Parathyroid adenoma (tissue), 2 donors: ENCODE results near the gene HADHA.

ENCODE experiments used
- H2AFZ ChIP-seq: fragments of 300-600 bp; sonication (generic); one replicate; pipeline ENCODE4 v1.7.0; 2017; ENCODE audit warnings: antibody characterized with exemption, mild to moderate bottlenecking
- H3K27ac ChIP-seq: fragments of 300-600 bp; sonication (generic); one replicate; pipeline ENCODE4 v1.7.0; 2017
- H3K27me3 ChIP-seq: fragments of 300-600 bp; sonication (generic); one replicate; pipeline ENCODE4 v1.7.0; 2017; ENCODE audit warnings: low read length; ENCODE audit not compliant: control insufficient read depth, insufficient read depth
- H3K36me3 ChIP-seq: fragments of 300-600 bp; sonication (generic); one replicate; pipeline ENCODE4 v1.7.0; 2017; ENCODE audit warnings: low read length; ENCODE audit not compliant: control insufficient read depth, insufficient read depth
- H3K4me1 ChIP-seq: fragments of 300-600 bp; sonication (generic); one replicate; pipeline ENCODE4 v1.7.0; 2017; ENCODE audit warnings: control low read depth
- H3K4me2 ChIP-seq: fragments of 300-600 bp; sonication (generic); one replicate; pipeline ENCODE4 v1.7.0; 2017; ENCODE audit warnings: low read length
- H3K4me3 ChIP-seq: fragments of 300-600 bp; sonication (generic); one replicate; pipeline ENCODE4 v1.7.0; 2017; ENCODE audit warnings: low read depth, low read length
- H3K79me2 ChIP-seq: fragments of 300-600 bp; sonication (generic); one replicate; pipeline ENCODE4 v1.7.0; 2017; ENCODE audit warnings: control low read depth
- H3K9ac ChIP-seq: fragments of 300-600 bp; sonication (generic); one replicate; pipeline ENCODE4 v1.7.0; 2017; ENCODE audit warnings: mild to moderate bottlenecking
- H3K9me3 ChIP-seq: fragments of 300-600 bp; sonication (generic); one replicate; pipeline ENCODE4 v1.7.0; 2017; ENCODE audit warnings: low read length; ENCODE audit not compliant: control insufficient read depth
- CTCF ChIP-seq: fragments of 300-600 bp; sonication (generic); IDR thresholded peaks from one replicate; pipeline ENCODE4 v1.7.0; 2017; ENCODE audit warnings: antibody characterized with exemption, mild to moderate bottlenecking
- donor health status: primary hyperparathyroidism.

The HADHA gene

GRCh38 chr2:26144953-26145680 lies 99.3 kb downstream of the HADHA start:
- no peaks in the 10 kb centered on the region for H3K36me3 ChIP-seq
- no peak overlapping the region for H3K9ac ChIP-seq
- H3K4me3 ChIP-seq, result no peak overlapping the region
- no peaks in the 10 kb centered on the region for H3K27me3 ChIP-seq
- no peaks in the 10 kb centered on the region for H3K4me1 ChIP-seq
- H3K9me3 ChIP-seq, result no peaks in the 10 kb centered on the region
- TF ChIP-seq CTCF, result peak; percentile 84
- no peak overlapping the region for H3K4me2 ChIP-seq
- H3K27ac ChIP-seq, result no peak overlapping the region
- H2AFZ ChIP-seq, result no peak overlapping the region
- no peaks in the 10 kb centered on the region for H3K79me2 ChIP-seq

- Histone ChIP-seq H3K27me3 (no peaks in the 10 kb centered on the region), H3K79me2 (no peaks in the 10 kb centered on the region), H3K27ac (no peak overlapping the region), H3K36me3 (no peaks in the 10 kb centered on the region), H2AFZ (no peak overlapping the region), H3K4me2 (no peak overlapping the region), H3K4me1 (peaks cover 5% of the 10 kb centered on the region), H3K4me3 (no peak overlapping the region), H3K9me3 (no peaks in the 10 kb centered on the region), H3K9ac (no peak overlapping the region)
- TF ChIP-seq CTCF, result no peak
These were observed 100.4 kb downstream of the HADHA start for GRCh38 chr2:26144031-26144430.

- Histone ChIP-seq H3K27ac (no peak overlapping the region), H3K79me2 (no peaks in the 10 kb centered on the region), H3K27me3 (no peaks in the 10 kb centered on the region), H3K4me2 (no peak overlapping the region), H3K36me3 (no peaks in the 10 kb centered on the region), H3K4me1 (peaks cover 5% of the 10 kb centered on the region), H3K9me3 (no peaks in the 10 kb centered on the region), H3K4me3 (no peak overlapping the region), H3K9ac (no peak overlapping the region), H2AFZ (no peak overlapping the region)
- no peak for TF ChIP-seq CTCF
These were observed 103.2 kb downstream of the HADHA start for GRCh38 chr2:26141145-26141769.
